Esophagus squamous epithelium (tissue), 4 donors: Measurements from ENCODE around the gene NIPSNAP3A.

Experiments
- POLR2A ChIP-seq, 4 donors: fragments of 450-650 bp; IDR thresholded peaks; one replicate each; pipeline ENCODE4 v1.6.1; 2017; ENCODE audit warnings: antibody characterized with exemption in 4 of 4, mild to moderate bottlenecking in 4 of 4, moderate library complexity in 3 of 4
- TF ChIP-seq, protein P1 (sequence below), 6 experiments: fragments of 450-650 bp in 4 of 6; fragments of 200-600 bp in 2 of 6; sonication (generic) in 2 of 6; IDR thresholded peaks; one replicate each; pipeline ENCODE4 v1.5.1; 2016 to 2019; ENCODE audit warnings: antibody characterized with exemption in 6 of 6, mild to moderate bottlenecking in 4 of 6, moderate library complexity in 4 of 6

DNA sequence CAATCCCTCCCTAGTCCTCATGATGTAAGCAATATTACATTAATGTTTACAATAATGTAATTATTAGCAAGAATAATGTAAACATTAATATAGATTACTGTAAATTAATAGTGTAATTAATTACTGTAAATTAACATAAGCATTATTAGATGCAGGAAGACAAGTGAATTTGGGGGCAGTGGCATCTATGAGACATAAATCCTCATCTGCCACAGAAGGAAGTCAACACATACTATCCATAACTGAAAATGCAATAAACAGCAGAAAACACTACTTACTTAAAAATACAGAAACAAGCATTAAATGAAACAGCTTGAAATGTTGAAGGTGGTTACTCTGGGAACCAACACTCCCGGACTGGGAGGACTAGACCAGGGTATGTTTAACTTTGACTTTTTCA, 685 bp upstream of the NIPSNAP3A start:
- TF ChIP-seq, protein P1, sequence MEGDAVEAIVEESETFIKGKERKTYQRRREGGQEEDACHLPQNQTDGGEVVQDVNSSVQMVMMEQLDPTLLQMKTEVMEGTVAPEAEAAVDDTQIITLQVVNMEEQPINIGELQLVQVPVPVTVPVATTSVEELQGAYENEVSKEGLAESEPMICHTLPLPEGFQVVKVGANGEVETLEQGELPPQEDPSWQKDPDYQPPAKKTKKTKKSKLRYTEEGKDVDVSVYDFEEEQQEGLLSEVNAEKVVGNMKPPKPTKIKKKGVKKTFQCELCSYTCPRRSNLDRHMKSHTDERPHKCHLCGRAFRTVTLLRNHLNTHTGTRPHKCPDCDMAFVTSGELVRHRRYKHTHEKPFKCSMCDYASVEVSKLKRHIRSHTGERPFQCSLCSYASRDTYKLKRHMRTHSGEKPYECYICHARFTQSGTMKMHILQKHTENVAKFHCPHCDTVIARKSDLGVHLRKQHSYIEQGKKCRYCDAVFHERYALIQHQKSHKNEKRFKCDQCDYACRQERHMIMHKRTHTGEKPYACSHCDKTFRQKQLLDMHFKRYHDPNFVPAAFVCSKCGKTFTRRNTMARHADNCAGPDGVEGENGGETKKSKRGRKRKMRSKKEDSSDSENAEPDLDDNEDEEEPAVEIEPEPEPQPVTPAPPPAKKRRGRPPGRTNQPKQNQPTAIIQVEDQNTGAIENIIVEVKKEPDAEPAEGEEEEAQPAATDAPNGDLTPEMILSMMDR (IDR thresholded peaks at IDR 0.05) = no peak
- TF ChIP-seq POLR2A (IDR thresholded peaks at IDR 0.05) = no peak
